Measurements from ENCODE around the gene TMEM132D.

DNA sequence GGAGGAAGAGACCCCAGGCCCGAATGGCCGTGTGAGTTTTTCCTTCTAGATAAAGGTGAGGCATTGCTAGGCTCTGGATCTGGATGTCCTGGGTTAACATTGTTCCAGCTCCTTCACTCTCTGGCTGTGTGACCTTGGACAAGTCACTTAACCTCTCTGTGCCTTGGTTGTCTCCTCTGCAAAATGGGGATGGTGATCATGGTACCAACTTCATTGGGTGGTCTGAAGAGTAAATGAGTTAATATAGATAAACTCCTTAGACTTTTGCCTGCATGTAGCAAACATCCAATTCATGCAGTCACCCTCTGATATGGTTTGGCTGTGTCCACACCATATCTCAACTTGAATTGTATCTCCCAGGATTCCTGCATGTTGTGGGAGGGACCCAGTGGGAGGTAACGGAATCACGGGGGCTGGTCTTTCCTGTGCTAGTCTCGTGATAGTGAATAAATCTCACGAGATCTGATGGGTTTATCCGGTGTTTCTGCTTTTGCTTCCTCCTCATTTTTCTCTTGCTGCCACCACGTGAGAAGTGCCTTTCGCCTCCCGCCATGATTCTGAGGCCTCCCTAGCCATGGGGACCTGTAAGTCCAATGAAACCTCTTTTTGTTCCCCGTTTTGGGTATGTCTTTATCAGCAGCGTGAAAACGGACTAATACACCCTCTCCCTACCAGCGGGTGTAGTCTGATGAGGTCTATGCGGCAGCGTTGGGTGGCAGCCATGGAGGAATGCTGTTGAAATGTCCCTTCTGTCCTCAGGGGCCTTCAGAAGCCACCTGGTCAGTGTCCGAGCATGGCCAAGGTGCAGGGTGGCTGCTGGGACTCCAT, 794.4 kb downstream of the TMEM132D start:
- TF ChIP-seq, protein P1, sequence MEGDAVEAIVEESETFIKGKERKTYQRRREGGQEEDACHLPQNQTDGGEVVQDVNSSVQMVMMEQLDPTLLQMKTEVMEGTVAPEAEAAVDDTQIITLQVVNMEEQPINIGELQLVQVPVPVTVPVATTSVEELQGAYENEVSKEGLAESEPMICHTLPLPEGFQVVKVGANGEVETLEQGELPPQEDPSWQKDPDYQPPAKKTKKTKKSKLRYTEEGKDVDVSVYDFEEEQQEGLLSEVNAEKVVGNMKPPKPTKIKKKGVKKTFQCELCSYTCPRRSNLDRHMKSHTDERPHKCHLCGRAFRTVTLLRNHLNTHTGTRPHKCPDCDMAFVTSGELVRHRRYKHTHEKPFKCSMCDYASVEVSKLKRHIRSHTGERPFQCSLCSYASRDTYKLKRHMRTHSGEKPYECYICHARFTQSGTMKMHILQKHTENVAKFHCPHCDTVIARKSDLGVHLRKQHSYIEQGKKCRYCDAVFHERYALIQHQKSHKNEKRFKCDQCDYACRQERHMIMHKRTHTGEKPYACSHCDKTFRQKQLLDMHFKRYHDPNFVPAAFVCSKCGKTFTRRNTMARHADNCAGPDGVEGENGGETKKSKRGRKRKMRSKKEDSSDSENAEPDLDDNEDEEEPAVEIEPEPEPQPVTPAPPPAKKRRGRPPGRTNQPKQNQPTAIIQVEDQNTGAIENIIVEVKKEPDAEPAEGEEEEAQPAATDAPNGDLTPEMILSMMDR (conservative IDR thresholded peaks at IDR 0.05; ENCODE audit: low read depth, low read length) = no peak
- no peak for TF ChIP-seq EZH2 (IDR thresholded peaks at IDR 0.05; ENCODE audit: borderline replicate concordance, low read depth, low read length, poor library complexity, severe bottlenecking)
